ENCODE measurements around the gene MSANTD1.

MSANTD1 gene

DNA sequence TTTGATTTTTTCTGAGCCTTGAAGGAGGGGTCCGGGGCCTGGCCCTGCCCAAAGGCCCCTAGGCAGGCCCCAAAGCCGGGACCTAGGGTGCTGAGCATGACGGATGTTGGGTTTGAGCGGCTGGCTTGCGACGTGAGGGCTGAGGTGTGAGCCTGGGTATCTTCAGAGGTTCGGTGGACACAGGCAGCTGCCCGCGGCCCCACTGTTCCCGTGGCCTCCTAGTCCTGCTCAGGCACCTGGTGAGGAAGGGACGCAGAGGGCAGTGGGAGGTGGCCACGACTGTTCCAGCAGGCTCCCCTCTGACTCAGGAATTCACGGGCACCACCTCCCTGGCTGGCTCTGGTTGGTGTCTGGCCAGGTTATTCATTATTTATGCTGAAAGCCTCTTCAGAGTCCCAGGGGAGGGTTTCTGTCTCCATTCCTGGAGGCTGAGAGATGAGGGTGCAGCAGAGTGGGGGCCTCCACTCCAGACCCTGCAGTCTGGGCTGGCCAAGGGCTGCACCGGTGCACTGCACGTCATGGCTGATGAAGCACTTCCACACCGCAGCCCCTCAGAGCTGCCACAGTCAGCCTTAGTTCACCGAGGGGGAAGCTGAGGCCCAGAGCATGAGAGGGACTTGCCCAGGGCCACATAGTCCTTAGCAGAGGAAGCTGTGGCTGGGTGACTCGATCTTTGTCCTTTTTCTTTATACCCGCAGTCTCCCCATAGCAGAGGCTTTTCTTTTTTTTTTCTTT, 2.2 kb downstream of the MSANTD1 start:
- Histone ChIP-seq H3K36me3 (ENCODE audit: insufficient read depth, low read length) (no peaks in the 10 kb centered on the region), H3K9ac (ENCODE audit: insufficient read length) (no peak overlapping the region), H3K9me3 (ENCODE audit: low read depth, low read length) (no peaks in the 10 kb centered on the region), H3K4me3 (no peak overlapping the region), H3K27ac (no peak overlapping the region)
- TF ChIP-seq FOXP2 (optimal IDR thresholded peaks at IDR 0.05; ENCODE audit: control extremely low read depth, extremely low read length, insufficient read depth) (no peak), POLR2AphosphoS5 (IDR thresholded peaks at IDR 0.05; ENCODE audit: borderline replicate concordance, low read depth, low read length) (no peak), EZH2 (IDR thresholded peaks at IDR 0.05) (no peak)
- no peak for DNase-seq (ENCODE audit: low read depth, low spot score)

GRCh38 chr4:3251691-3252479, 2.9 kb downstream of the MSANTD1 start:
- Histone ChIP-seq H3K9me3 (ENCODE audit: low read depth, low read length) (no peaks in the 10 kb centered on the region), H3K9ac (ENCODE audit: insufficient read length) (no peak overlapping the region), H3K36me3 (ENCODE audit: insufficient read depth, low read length) (no peaks in the 10 kb centered on the region), H3K4me3 (no peak overlapping the region), H3K27ac (no peak overlapping the region)
- no peak for TF ChIP-seq FOXP2 (optimal IDR thresholded peaks at IDR 0.05; ENCODE audit: control extremely low read depth, extremely low read length, insufficient read depth)
- TF ChIP-seq POLR2AphosphoS5 (IDR thresholded peaks at IDR 0.05; ENCODE audit: borderline replicate concordance, low read depth, low read length): no peak
- TF ChIP-seq EZH2 (IDR thresholded peaks at IDR 0.05): no peak
- DNase-seq (ENCODE audit: low read depth, low spot score): no peak

DNA sequence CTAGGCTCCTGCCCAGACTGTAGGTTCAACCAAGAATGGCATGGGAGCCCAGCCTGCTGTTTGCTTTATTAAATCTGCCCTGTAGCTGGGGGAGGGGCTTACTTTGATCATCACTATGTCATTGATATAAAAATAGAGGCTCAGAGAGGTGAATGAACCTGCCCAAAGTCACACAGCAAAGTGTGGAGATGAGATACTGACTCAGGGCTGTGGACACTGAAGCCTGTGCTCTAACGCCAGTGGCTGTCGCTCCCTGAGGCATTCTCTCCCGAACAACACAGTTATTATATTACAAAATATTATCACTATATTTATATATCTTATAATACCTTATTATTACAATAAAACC, 3.5 kb downstream of the MSANTD1 start:
- H3K27ac ChIP-seq: no peak overlapping the region
- TF ChIP-seq POLR2AphosphoS5 (IDR thresholded peaks at IDR 0.05; ENCODE audit: borderline replicate concordance, low read depth, low read length) (no peak), FOXP2 (optimal IDR thresholded peaks at IDR 0.05; ENCODE audit: control extremely low read depth, extremely low read length, insufficient read depth) (no peak), EZH2 (IDR thresholded peaks at IDR 0.05) (no peak)
- H3K36me3 ChIP-seq (ENCODE audit: insufficient read depth, low read length): no peaks in the 10 kb centered on the region
- no peaks in the 10 kb centered on the region for H3K9me3 ChIP-seq (ENCODE audit: low read depth, low read length)
- no peak overlapping the region for H3K9ac ChIP-seq (ENCODE audit: insufficient read length)
- no peak overlapping the region for H3K4me3 ChIP-seq
- no peak for DNase-seq (ENCODE audit: low read depth, low spot score)

- no peak for DNase-seq (ENCODE audit: low read depth, low spot score)
Observed at GRCh38 chr4:3252831-3253641, 4.1 kb downstream of the MSANTD1 start.

DNA sequence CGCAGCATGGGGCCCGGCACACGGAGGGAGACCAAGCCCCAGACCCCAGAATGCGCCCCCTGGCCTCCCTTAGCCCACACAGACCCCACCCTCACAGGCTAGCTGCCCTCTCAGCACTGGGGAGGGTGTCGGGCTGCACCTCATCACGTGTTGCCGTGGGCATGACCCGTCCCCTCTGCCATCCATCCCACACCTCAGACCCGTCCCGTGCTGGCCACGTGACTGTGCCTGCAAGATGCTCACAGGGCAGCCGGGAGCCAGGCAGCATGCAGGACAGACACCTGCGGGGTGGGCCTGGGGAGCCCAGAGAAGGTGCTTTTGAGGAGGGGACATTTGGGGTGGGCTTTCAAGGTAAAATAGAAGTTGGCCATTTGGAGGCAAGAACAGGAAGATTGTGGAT, 4.8 kb downstream of the MSANTD1 start:
- H3K27ac ChIP-seq: no peak overlapping the region
- no peak for TF ChIP-seq POLR2AphosphoS5 (IDR thresholded peaks at IDR 0.05; ENCODE audit: borderline replicate concordance, low read depth, low read length)
- TF ChIP-seq EZH2 (IDR thresholded peaks at IDR 0.05): no peak
- no peak for DNase-seq (ENCODE audit: low read depth, low spot score)
- no peaks in the 10 kb centered on the region for H3K36me3 ChIP-seq (ENCODE audit: insufficient read depth, low read length)
- no peak overlapping the region for H3K9ac ChIP-seq (ENCODE audit: insufficient read length)
- no peaks in the 10 kb centered on the region for H3K9me3 ChIP-seq (ENCODE audit: low read depth, low read length)
- H3K4me3 ChIP-seq: no peak overlapping the region

More at GRCh38 chr4:3252831-3253641, 4.1 kb downstream of the MSANTD1 start:
- H3K4me3 ChIP-seq: no peak overlapping the region
- no peaks in the 10 kb centered on the region for H3K9me3 ChIP-seq (ENCODE audit: low read depth, low read length)
- H3K9ac ChIP-seq (ENCODE audit: insufficient read length): no peak overlapping the region
- TF ChIP-seq FOXP2 (optimal IDR thresholded peaks at IDR 0.05; ENCODE audit: control extremely low read depth, extremely low read length, insufficient read depth) (no peak), EZH2 (IDR thresholded peaks at IDR 0.05) (no peak), POLR2AphosphoS5 (IDR thresholded peaks at IDR 0.05; ENCODE audit: borderline replicate concordance, low read depth, low read length) (no peak)
- H3K27ac ChIP-seq: no peak overlapping the region
- no peaks in the 10 kb centered on the region for H3K36me3 ChIP-seq (ENCODE audit: insufficient read depth, low read length)

- H3K9ac ChIP-seq (ENCODE audit: insufficient read length): no peak overlapping the region
- DNase-seq (ENCODE audit: low read depth, low spot score): no peak
Observed at GRCh38 chr4:3254302-3255131, 5.6 kb downstream of the MSANTD1 start.

DNA sequence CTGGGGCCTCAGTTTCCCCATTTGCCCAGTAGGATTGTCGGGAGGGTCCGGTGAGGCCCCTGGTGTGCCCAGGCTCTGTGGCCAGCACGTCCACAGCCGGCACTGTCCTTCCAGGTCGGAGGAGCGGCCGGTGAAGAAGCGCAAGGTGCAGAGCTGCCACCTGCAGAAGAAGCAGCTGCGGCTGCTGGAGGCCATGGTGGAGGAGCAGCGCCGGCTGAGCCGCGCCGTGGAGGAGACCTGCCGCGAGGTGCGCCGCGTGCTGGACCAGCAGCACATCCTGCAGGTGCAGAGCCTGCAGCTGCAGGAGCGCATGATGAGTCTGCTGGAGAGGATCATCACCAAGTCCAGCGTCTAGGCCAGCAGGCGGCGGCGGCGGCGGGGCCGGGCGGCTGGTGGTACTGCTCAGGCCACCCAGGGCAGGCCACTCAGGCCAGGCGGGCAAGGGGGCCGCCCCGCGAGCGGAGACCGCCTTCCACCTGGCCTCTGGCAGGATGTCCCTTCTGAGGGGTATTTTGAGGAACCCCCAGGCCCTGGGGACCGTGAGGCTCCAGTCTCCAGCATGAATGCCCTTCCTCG, 6.7 kb downstream of the MSANTD1 start:
- H3K9ac ChIP-seq (ENCODE audit: insufficient read length): no peak overlapping the region
- H3K36me3 ChIP-seq (ENCODE audit: insufficient read depth, low read length): no peaks in the 10 kb centered on the region
- no peaks in the 10 kb centered on the region for H3K9me3 ChIP-seq (ENCODE audit: low read depth, low read length)
- TF ChIP-seq FOXP2 (optimal IDR thresholded peaks at IDR 0.05; ENCODE audit: control extremely low read depth, extremely low read length, insufficient read depth) (no peak), POLR2AphosphoS5 (IDR thresholded peaks at IDR 0.05; ENCODE audit: borderline replicate concordance, low read depth, low read length) (no peak), EZH2 (IDR thresholded peaks at IDR 0.05) (no peak)
- no peak overlapping the region for H3K27ac ChIP-seq
- H3K4me3 ChIP-seq: no peak overlapping the region
- no peak for DNase-seq (ENCODE audit: low read depth, low spot score)

More at GRCh38 chr4:3254302-3255131, 5.6 kb downstream of the MSANTD1 start:
- H3K36me3 ChIP-seq (ENCODE audit: insufficient read depth, low read length): no peaks in the 10 kb centered on the region
- no peak overlapping the region for H3K27ac ChIP-seq
- no peaks in the 10 kb centered on the region for H3K9me3 ChIP-seq (ENCODE audit: low read depth, low read length)
- TF ChIP-seq POLR2AphosphoS5 (IDR thresholded peaks at IDR 0.05; ENCODE audit: borderline replicate concordance, low read depth, low read length) (no peak), EZH2 (IDR thresholded peaks at IDR 0.05) (no peak), FOXP2 (optimal IDR thresholded peaks at IDR 0.05; ENCODE audit: control extremely low read depth, extremely low read length, insufficient read depth) (no peak)
- H3K4me3 ChIP-seq: no peak overlapping the region
